PC-9 (cell line): ENCODE data around the gene PIEZO2.

Experiments
- EZH2 ChIP-seq: fragments of 200-600 bp; sonication (generic); IDR thresholded peaks from 2 replicates; pipeline ENCODE4 v1.8.0; 2017; ENCODE audit warnings: antibody characterized with exemption, low read depth
- TF ChIP-seq, protein P1 (sequence below): fragments of 200-600 bp; sonication (generic); conservative IDR thresholded peaks from 2 replicates; pipeline ENCODE4 v1.6.1; 2017; ENCODE audit warnings: mixed run types, antibody characterized with exemption, mild to moderate bottlenecking, moderate library complexity

DNA sequence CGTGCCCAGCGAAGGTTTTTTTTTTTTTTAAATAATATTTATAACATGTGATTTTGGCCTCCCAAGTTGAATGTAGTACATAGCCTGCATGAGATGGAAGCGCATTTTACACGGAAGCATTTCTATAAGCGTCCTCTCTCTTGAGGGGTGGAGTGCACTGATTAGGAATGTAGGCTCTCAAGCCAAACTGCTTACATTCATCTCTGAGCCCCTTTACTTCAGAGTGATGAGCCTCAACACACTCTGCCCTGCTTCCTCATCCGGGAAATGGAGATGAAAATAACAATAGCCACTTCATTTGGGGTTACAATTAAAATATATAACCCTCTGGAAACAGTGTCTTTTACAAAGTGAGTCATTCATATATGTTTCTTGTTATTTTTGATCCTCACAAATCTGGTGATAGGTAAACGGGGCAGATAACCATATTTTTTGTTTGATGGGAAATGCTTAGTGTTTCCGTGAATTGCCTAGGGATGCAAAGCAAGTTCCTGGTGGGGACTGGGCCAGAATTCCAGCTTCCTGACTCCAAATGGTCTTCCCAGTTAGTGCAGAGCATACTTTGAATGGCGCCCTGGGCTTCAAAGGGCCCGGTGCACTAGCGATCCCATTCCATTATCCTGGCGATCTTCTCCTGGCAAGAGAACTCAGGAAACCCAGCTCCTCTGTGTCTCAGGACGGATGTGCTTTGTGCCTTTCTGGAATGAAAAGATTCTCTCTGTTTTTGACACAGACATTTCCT lies 124.3 kb downstream of the PIEZO2 start:
- TF ChIP-seq, protein P1, sequence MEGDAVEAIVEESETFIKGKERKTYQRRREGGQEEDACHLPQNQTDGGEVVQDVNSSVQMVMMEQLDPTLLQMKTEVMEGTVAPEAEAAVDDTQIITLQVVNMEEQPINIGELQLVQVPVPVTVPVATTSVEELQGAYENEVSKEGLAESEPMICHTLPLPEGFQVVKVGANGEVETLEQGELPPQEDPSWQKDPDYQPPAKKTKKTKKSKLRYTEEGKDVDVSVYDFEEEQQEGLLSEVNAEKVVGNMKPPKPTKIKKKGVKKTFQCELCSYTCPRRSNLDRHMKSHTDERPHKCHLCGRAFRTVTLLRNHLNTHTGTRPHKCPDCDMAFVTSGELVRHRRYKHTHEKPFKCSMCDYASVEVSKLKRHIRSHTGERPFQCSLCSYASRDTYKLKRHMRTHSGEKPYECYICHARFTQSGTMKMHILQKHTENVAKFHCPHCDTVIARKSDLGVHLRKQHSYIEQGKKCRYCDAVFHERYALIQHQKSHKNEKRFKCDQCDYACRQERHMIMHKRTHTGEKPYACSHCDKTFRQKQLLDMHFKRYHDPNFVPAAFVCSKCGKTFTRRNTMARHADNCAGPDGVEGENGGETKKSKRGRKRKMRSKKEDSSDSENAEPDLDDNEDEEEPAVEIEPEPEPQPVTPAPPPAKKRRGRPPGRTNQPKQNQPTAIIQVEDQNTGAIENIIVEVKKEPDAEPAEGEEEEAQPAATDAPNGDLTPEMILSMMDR, result no peak
- no peak for TF ChIP-seq EZH2
